ENCODE measurements around the gene PRKCG.
"Not testable (repeated sequence)": the region's sequence is repeated elsewhere in the genome, so short reads cannot be mapped to it uniquely, and the experiment has no call there.

PRKCG gene

GRCh38 chr19:53881482-53882390, at the start of gene PRKCG:
Gene PRKCG (plus strand): TSS chr19:53882197. CDS start chr19:53882495, 298 bp downstream.
- no peak for DNase-seq

GRCh38 chr19:53832861-53833260, 49.1 kb upstream of the PRKCG start:
- DNase-seq: not testable (repeated sequence)

- DNase-seq: not testable (repeated sequence)
These were observed 43.6 kb upstream of the PRKCG start for GRCh38 chr19:53838446-53838845.

GRCh38 chr19:53840241-53840640, 41.8 kb upstream of the PRKCG start:
- not testable (repeated sequence) for DNase-seq

GRCh38 chr19:53840914-53841313, 41.1 kb upstream of the PRKCG start:
- not testable (repeated sequence) for DNase-seq

GRCh38 chr19:53844849-53845246, 37.1 kb upstream of the PRKCG start:
- no peak for DNase-seq

- no peak for DNase-seq
These were observed 34.4 kb upstream of the PRKCG start for GRCh38 chr19:53847555-53847954.

GRCh38 chr19:53849237-53849676, 32.7 kb upstream of the PRKCG start:
- DNase-seq: no peak

- DNase-seq: no peak
These were observed 28.3 kb upstream of the PRKCG start for GRCh38 chr19:53853707-53854106.

- DNase-seq: no peak
These were observed 17.6 kb upstream of the PRKCG start for GRCh38 chr19:53864308-53864836.

GRCh38 chr19:53865523-53865917, 16.5 kb upstream of the PRKCG start:
- no peak for DNase-seq

- no peak for DNase-seq
These were observed 15.8 kb upstream of the PRKCG start for GRCh38 chr19:53865918-53866864.

GRCh38 chr19:53866865-53867224, 15.2 kb upstream of the PRKCG start:
- DNase-seq: no peak

- DNase-seq: no peak
These were observed 14.5 kb upstream of the PRKCG start, which contains the start of gene MYADM for GRCh38 chr19:53867225-53868090. Gene MYADM (plus strand): TSS chr19:53867883. CDS start chr19:53873530, 5,647 bp downstream.

GRCh38 chr19:53868091-53868891, 13.7 kb upstream of the PRKCG start:
- no peak for DNase-seq

- no peak for DNase-seq
These were observed 12.8 kb upstream of the PRKCG start for GRCh38 chr19:53868892-53869804.

GRCh38 chr19:53869805-53870484, 12.1 kb upstream of the PRKCG start:
- DNase-seq: not testable (repeated sequence)

- DNase-seq: no peak
These were observed 11.5 kb upstream of the PRKCG start for GRCh38 chr19:53870485-53870844.

GRCh38 chr19:53871454-53871853, 10.5 kb upstream of the PRKCG start:
- DNase-seq: no peak

- no peak for DNase-seq
These were observed 9.2 kb upstream of the PRKCG start for GRCh38 chr19:53872762-53873161.
